GM20431 (cell line): Measurements from ENCODE around the gene SNRPB2.

Source experiments
- in situ Hi-C: fragments of 300-500 bp; cut with MseI, MboI; formaldehyde crosslinking; loops from one replicate; pipeline ENCODE4 v1.15.0; 2020; ENCODE audit warnings: low sequenced_read_pairs; ENCODE audit not compliant: unreplicated experiment

Gene SNRPB2

GRCh38 chr20:16729565-16730460 is at the start of gene SNRPB2:
Gene SNRPB2 (plus strand): TSS chr20:16730026. CDS start chr20:16731703, 1,677 bp downstream.
- in situ Hi-C loops = no loop called here

- in situ Hi-C loops = no loop called here
These were observed 45.4 kb upstream of the SNRPB2 start for GRCh38 chr20:16684416-16684815.

- in situ Hi-C loops = no loop called here
These were observed 39.9 kb upstream of the SNRPB2 start for GRCh38 chr20:16689906-16690305.

- in situ Hi-C loops = no loop called here
These were observed 38.4 kb upstream of the SNRPB2 start for GRCh38 chr20:16691381-16691780.

- in situ Hi-C loops = no loop called here
These were observed 37.8 kb upstream of the SNRPB2 start for GRCh38 chr20:16692009-16692408.

- in situ Hi-C loops = no loop called here
These were observed 37.4 kb upstream of the SNRPB2 start for GRCh38 chr20:16692442-16692841.

GRCh38 chr20:16693278-16693677 is 36.5 kb upstream of the SNRPB2 start:
- in situ Hi-C loops = no loop called here

- in situ Hi-C loops = no loop called here
These were observed 35.7 kb upstream of the SNRPB2 start for GRCh38 chr20:16694161-16694560.

- in situ Hi-C loops = no loop called here
These were observed 34.2 kb upstream of the SNRPB2 start for GRCh38 chr20:16695628-16696027.

- in situ Hi-C loops = no loop called here
These were observed 30.5 kb upstream of the SNRPB2 start for GRCh38 chr20:16699293-16699692.

GRCh38 chr20:16701296-16701695 is 28.5 kb upstream of the SNRPB2 start:
- in situ Hi-C loops = no loop called here

- in situ Hi-C loops = no loop called here
These were observed 26.3 kb upstream of the SNRPB2 start for GRCh38 chr20:16703570-16703969.

- in situ Hi-C loops = no loop called here
These were observed 22.2 kb upstream of the SNRPB2 start for GRCh38 chr20:16707674-16708073.

GRCh38 chr20:16708602-16709001 is 21.2 kb upstream of the SNRPB2 start:
- in situ Hi-C loops = no loop called here

GRCh38 chr20:16709017-16709416 is 20.8 kb upstream of the SNRPB2 start:
- in situ Hi-C loops = no loop called here

GRCh38 chr20:16710781-16711180 is 19.0 kb upstream of the SNRPB2 start:
- in situ Hi-C loops = no loop called here

GRCh38 chr20:16711661-16712258 is 18.1 kb upstream of the SNRPB2 start:
- in situ Hi-C loops = no loop called here

GRCh38 chr20:16712511-16712947 is 17.3 kb upstream of the SNRPB2 start:
- in situ Hi-C loops = no loop called here

- in situ Hi-C loops = no loop called here
These were observed 16.8 kb upstream of the SNRPB2 start for GRCh38 chr20:16713066-16713465.

GRCh38 chr20:16714242-16714641 is 15.6 kb upstream of the SNRPB2 start:
- in situ Hi-C loops = no loop called here

GRCh38 chr20:16714751-16715150 is 15.1 kb upstream of the SNRPB2 start:
- in situ Hi-C loops = no loop called here
